Calu3 (cell line): ENCODE measurements around the gene FAF1. TPM values are rescaled to one million over a fixed set of nuclear protein-coding genes. Genes with fewer than 3 reads are reported as not detected.
A peak's percentile ranks its signal among the peaks of the same experiment; 100 is the strongest.

ENCODE experiments used
- BruUV-seq: library from RNA; stranded (reverse); fragments of 400-500 nt; replicated peaks from 2 replicates; lab custom pipeline; 2021; lab: Mats Ljungman, UMichigan
- CTCF ChIA-PET: fragments of 300-600 bp; sonication (Branson Sonifier 250); formaldehyde crosslinking; loops from one replicate; lab custom pipeline; 2022; ENCODE audit warnings: antibody characterized with exemption; lab: Charles Lee
- DNase-seq: peaks from one replicate; pipeline ENCODE4 v3.0.0; 2022
- H3K27ac Mint-ChIP-seq: one replicate; pipeline ENCODE4 v1.8.0; 2022; ENCODE audit warnings: mixed read lengths; ENCODE audit not compliant: unreplicated experiment
- H3K27me3 Mint-ChIP-seq: one replicate; pipeline ENCODE4 v1.8.0; 2022; ENCODE audit warnings: mixed read lengths; ENCODE audit not compliant: unreplicated experiment
- H3K36me3 Mint-ChIP-seq: one replicate; pipeline ENCODE4 v1.8.0; 2022; ENCODE audit warnings: mild to moderate bottlenecking, moderate library complexity, mixed read lengths; ENCODE audit not compliant: insufficient read depth, unreplicated experiment
- H3K4me1 Mint-ChIP-seq: one replicate; pipeline ENCODE4 v1.8.0; 2022; ENCODE audit warnings: mild to moderate bottlenecking, low read depth, mixed read lengths; ENCODE audit not compliant: unreplicated experiment
- H3K4me3 Mint-ChIP-seq: one replicate; pipeline ENCODE4 v1.8.0; 2022; ENCODE audit warnings: mild to moderate bottlenecking, low read depth, moderate library complexity, mixed read lengths; ENCODE audit not compliant: unreplicated experiment
- H3K9me3 Mint-ChIP-seq: one replicate; pipeline ENCODE4 v1.8.0; 2022; ENCODE audit warnings: low read depth, mixed read lengths; ENCODE audit not compliant: unreplicated experiment
- CTCF ChIP-seq: fragments of 200-600 bp; IDR thresholded peaks from one replicate; pipeline ENCODE4 v1.8.0; 2022; ENCODE audit warnings: antibody characterized with exemption; ENCODE audit not compliant: unreplicated experiment
- intact Hi-C: fragments of 100-400 bp; cut with micrococcal nuclease; formaldehyde crosslinking; loops from one replicate; pipeline ENCODE4 v1.10.0; 2022; ENCODE audit not compliant: unreplicated experiment
- total RNA-seq: library from RNA; stranded (reverse); gene quantifications from 2 replicates; pipeline ENCODE4 v1.2.3, GENCODE V29; 2022

Gene FAF1
- total RNA-seq, 1 experiment from 2014 or later, result 104 TPM

- no peaks in the 10 kb centered on the region for H3K9me3 Mint-ChIP-seq
- H3K4me3 Mint-ChIP-seq, result peak overlapping the region; percentile 68
- intact Hi-C loops, result no loop called here
- H3K27ac Mint-ChIP-seq, result no peak overlapping the region
- BruUV-seq, result no TSS peak
- no peak for TF ChIP-seq CTCF
- CTCF ChIA-PET, result no interaction called here
- H3K27me3 Mint-ChIP-seq, result peaks cover 71% of the 10 kb centered on the region
- peaks cover 6% of the 10 kb centered on the region for H3K36me3 Mint-ChIP-seq
- H3K4me1 Mint-ChIP-seq, result peaks cover 14% of the 10 kb centered on the region
- DNase-seq, result no peak
Observed at GRCh38 chr1:50426108-50426700, 533.9 kb downstream of the FAF1 start.

GRCh38 chr1:50425376-50426107, 534.5 kb downstream of the FAF1 start:
- BruUV-seq, result no TSS peak
- intact Hi-C loops, result no loop called here
- Mint-ChIP-seq H3K27me3 (peaks cover 68% of the 10 kb centered on the region), H3K4me3 (no peak overlapping the region), H3K9me3 (no peaks in the 10 kb centered on the region), H3K36me3 (peaks cover 6% of the 10 kb centered on the region), H3K27ac (no peak overlapping the region), H3K4me1 (peaks cover 14% of the 10 kb centered on the region)
- TF ChIP-seq CTCF, result no peak
- CTCF ChIA-PET, result no interaction called here
- DNase-seq, result no peak

GRCh38 chr1:50424884-50425375, 535.1 kb downstream of the FAF1 start:
- peaks cover 16% of the 10 kb centered on the region for H3K4me1 Mint-ChIP-seq
- H3K36me3 Mint-ChIP-seq, result peaks cover 7% of the 10 kb centered on the region
- CTCF ChIA-PET, result interaction anchor here (0.5 kb wide), 1 partner anchor 193 kb away, joined by 5 read pairs; no protein-coding TSS in a partner anchor
- no peaks in the 10 kb centered on the region for H3K9me3 Mint-ChIP-seq
- no peak for TF ChIP-seq CTCF
- BruUV-seq, result no TSS peak
- no peak for DNase-seq
- no peak overlapping the region for H3K4me3 Mint-ChIP-seq
- H3K27me3 Mint-ChIP-seq, result peaks cover 68% of the 10 kb centered on the region
- H3K27ac Mint-ChIP-seq, result no peak overlapping the region
- intact Hi-C loops, result no loop called here

GRCh38 chr1:50424045-50424883, 535.8 kb downstream of the FAF1 start:
- Mint-ChIP-seq H3K4me1 (peaks cover 21% of the 10 kb centered on the region), H3K27me3 (peaks cover 73% of the 10 kb centered on the region), H3K36me3 (peaks cover 13% of the 10 kb centered on the region), H3K9me3 (no peaks in the 10 kb centered on the region), H3K4me3 (no peak overlapping the region), H3K27ac (no peak overlapping the region)
- DNase-seq, result no peak
- no peak for TF ChIP-seq CTCF
- no TSS peak for BruUV-seq
- CTCF ChIA-PET, result interaction anchor here (0.5 kb wide), 1 partner anchor 194 kb away, joined by 5 read pairs; no protein-coding TSS in a partner anchor
- intact Hi-C loops, result no loop called here
